A549 (cell line): Measurements from ENCODE around the gene MMS19.

Source experiments
- BHLHE40 ChIP-seq: IDR thresholded peaks from 2 replicates; pipeline ENCODE4 v1.6.1; 2012; ENCODE audit warnings: low read depth, low read length, inconsistent platforms
- CEBPB ChIP-seq, 2 experiments: fragments of >200 bp in 1 of 2; sonication (Bioruptor Twin) in 1 of 2; formaldehyde crosslinking in 1 of 2; IDR thresholded peaks; 2 replicates each; pipeline ENCODE4 v1.6.1; 2012 to 2016
- EHF ChIP-seq: fragments of 250-450 bp; sonication (Bioruptor Pico); IDR thresholded peaks from 2 replicates; pipeline ENCODE4 v1.5.0; 2020; ENCODE audit warnings: mild to moderate bottlenecking
- EP300 ChIP-seq, 2 experiments: fragments of >200 bp; sonication (Bioruptor Twin); formaldehyde crosslinking; IDR thresholded peaks; 2 replicates in 1 of 2; 3 replicates in 1 of 2; pipeline ENCODE4 v1.6.1; 2016 to 2017
- POLR2A ChIP-seq: IDR thresholded peaks from 2 replicates; pipeline ENCODE4 v1.6.1; 2012; ENCODE audit warnings: mild to moderate bottlenecking, low read length
- RAD21 ChIP-seq, 2 experiments: fragments of >200 bp in 1 of 2; sonication (Bioruptor Twin) in 1 of 2; formaldehyde crosslinking in 1 of 2; IDR thresholded peaks in 1 of 2; conservative IDR thresholded peaks in 1 of 2; 2 replicates in 1 of 2; 3 replicates in 1 of 2; pipeline ENCODE4 v1.6.1; 2012 to 2018; ENCODE audit warnings: inconsistent platforms in 1 of 2
- TP53 ChIP-seq: fragments of 250-450 bp; sonication (Bioruptor Pico); IDR thresholded peaks from 2 replicates; pipeline ENCODE4 v1.5.0; 2021; ENCODE audit warnings: mild to moderate bottlenecking, moderate library complexity
- TF ChIP-seq, protein P1 (sequence below): IDR thresholded peaks from 2 replicates; pipeline ENCODE4 v1.6.1; 2012
- TF ChIP-seq, protein P2 (sequence below): fragments of >200 bp; sonication (Bioruptor Twin); formaldehyde crosslinking; IDR thresholded peaks from 3 replicates; pipeline ENCODE4 v1.5.1; 2016
- TF ChIP-seq, protein P3 (sequence below): fragments of 450-650 bp; IDR thresholded peaks from 2 replicates; pipeline ENCODE4 v1.6.1; 2014; ENCODE audit warnings: antibody characterized with exemption
- TF ChIP-seq, protein P4 (sequence below): IDR thresholded peaks from 2 replicates; pipeline ENCODE4 v1.6.1; 2012; ENCODE audit warnings: low read depth, borderline replicate concordance

DNA sequence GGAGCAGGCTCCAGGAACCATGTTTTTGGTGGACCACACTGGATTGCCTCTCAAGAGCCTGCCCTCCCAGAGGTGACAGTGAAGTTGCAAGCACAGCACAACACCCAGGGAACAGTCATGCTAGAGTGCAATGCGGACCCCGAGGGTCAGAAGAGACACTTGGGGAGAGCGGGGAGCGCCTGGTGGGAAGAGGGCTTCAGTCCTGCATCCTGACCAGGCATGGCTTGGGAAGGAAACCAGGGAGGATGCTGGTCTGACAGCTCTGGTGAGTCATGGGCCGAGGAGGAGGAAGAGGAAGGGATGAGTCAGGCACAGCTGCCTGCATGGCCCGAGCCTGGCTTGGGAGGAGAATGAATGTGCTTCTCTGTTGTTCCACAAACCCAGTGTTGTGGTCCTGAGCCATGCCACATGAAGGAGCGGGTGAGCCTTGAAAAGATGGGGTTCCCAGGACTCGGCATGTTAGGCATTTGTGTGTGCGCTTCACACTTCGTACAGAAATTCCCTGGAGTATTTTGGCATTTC lies 44.9 kb upstream of the MMS19 start:
- TF ChIP-seq, protein P1, sequence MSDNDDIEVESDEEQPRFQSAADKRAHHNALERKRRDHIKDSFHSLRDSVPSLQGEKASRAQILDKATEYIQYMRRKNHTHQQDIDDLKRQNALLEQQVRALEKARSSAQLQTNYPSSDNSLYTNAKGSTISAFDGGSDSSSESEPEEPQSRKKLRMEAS = peak; percentile 90
- no peak for TF ChIP-seq EP300 (IDR thresholded peaks at IDR 0.05)
- TF ChIP-seq POLR2A = no peak
- TF ChIP-seq, protein P2, sequence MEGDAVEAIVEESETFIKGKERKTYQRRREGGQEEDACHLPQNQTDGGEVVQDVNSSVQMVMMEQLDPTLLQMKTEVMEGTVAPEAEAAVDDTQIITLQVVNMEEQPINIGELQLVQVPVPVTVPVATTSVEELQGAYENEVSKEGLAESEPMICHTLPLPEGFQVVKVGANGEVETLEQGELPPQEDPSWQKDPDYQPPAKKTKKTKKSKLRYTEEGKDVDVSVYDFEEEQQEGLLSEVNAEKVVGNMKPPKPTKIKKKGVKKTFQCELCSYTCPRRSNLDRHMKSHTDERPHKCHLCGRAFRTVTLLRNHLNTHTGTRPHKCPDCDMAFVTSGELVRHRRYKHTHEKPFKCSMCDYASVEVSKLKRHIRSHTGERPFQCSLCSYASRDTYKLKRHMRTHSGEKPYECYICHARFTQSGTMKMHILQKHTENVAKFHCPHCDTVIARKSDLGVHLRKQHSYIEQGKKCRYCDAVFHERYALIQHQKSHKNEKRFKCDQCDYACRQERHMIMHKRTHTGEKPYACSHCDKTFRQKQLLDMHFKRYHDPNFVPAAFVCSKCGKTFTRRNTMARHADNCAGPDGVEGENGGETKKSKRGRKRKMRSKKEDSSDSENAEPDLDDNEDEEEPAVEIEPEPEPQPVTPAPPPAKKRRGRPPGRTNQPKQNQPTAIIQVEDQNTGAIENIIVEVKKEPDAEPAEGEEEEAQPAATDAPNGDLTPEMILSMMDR = no peak
- TF ChIP-seq, protein P3, sequence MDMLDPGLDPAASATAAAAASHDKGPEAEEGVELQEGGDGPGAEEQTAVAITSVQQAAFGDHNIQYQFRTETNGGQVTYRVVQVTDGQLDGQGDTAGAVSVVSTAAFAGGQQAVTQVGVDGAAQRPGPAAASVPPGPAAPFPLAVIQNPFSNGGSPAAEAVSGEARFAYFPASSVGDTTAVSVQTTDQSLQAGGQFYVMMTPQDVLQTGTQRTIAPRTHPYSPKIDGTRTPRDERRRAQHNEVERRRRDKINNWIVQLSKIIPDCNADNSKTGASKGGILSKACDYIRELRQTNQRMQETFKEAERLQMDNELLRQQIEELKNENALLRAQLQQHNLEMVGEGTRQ = no peak
- no peak for TF ChIP-seq BHLHE40
- TF ChIP-seq EHF = no peak
- no peak for TF ChIP-seq CEBPB (IDR thresholded peaks at IDR 0.05)
- no peak for TF ChIP-seq RAD21 (conservative IDR thresholded peaks at IDR 0.05 in 1 of 2, IDR thresholded peaks at IDR 0.05 in 1 of 2)
- TF ChIP-seq, protein P4, sequence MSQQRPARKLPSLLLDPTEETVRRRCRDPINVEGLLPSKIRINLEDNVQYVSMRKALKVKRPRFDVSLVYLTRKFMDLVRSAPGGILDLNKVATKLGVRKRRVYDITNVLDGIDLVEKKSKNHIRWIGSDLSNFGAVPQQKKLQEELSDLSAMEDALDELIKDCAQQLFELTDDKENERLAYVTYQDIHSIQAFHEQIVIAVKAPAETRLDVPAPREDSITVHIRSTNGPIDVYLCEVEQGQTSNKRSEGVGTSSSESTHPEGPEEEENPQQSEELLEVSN = no peak
- no peak for TF ChIP-seq TP53 (CRISPR knock-in tag)
